HepG2 (cell line): ENCODE results near the gene PLA2G4D. TPM values are rescaled to one million over a fixed set of nuclear protein-coding genes. Genes with fewer than 3 reads are reported as not detected.

ENCODE experiments used
- ATAC-seq: fragments of 200-7000 bp; cut with Tn5 transposase; 3 replicates; pipeline ENCODE4 v1.9.1; 2020; ENCODE audit warnings: mild to moderate bottlenecking, moderate library complexity
- BruUV-seq: library from RNA; stranded (reverse); fragments of 400-500 nt; replicated peaks from 2 replicates; lab custom pipeline; 2021; lab: Mats Ljungman, UMichigan
- CTCF ChIA-PET: fragments of 300-600 bp; formaldehyde crosslinking; extraction: SDS; loops from one replicate; lab custom pipeline; 2021; ENCODE audit warnings: low total read pairs, inconsistent platforms, low intra/inter-chr PET ratio; lab: Yijun Ruan, JAX
- POLR2A ChIA-PET: fragments of 350-600 bp; sonication (Branson Sonifier 250); formaldehyde crosslinking; loops from one replicate; lab custom pipeline; 2020; ENCODE audit warnings: antibody characterized with exemption, inconsistent platforms; lab: Yijun Ruan, JAX
- DNase-seq: peaks from one replicate; pipeline ENCODE4 v3.0.0-alpha.2; 2015; ENCODE audit warnings: low spot score
- FAIRE-seq: peaks from 3 replicates; lab custom pipeline; 2011; peaks lifted over from hg19 to GRCh38; lab: Jason Lieb, UNC
- H2AFZ ChIP-seq: one replicate; pipeline ENCODE4 v1.6.1; 2011; ENCODE audit warnings: low read length, inconsistent platforms
- H3K27ac ChIP-seq: fragments of 300-600 bp; 3 replicates; pipeline ENCODE4 v1.8.0; 2011; ENCODE audit warnings: mixed run types, mild to moderate bottlenecking, mixed read lengths, low read length, inconsistent platforms; ENCODE audit not compliant: insufficient read depth; ENCODE audit errors: extremely low read length
- H3K27me3 ChIP-seq, 2 experiments: fragments of 200-600 bp in 1 of 2; 2 replicates in 1 of 2; 3 replicates in 1 of 2; pipeline versions ENCODE4 v1.6.0 to v1.8.0; 2011; ENCODE audit warnings: low read length in 2 of 2, mild to moderate bottlenecking in 2 of 2, moderate library complexity in 2 of 2, inconsistent platforms in 1 of 2; ENCODE audit not compliant: insufficient read depth in 2 of 2, control insufficient read depth in 1 of 2
- H3K36me3 ChIP-seq, 2 experiments: fragments of 200-600 bp in 1 of 2; replicated peaks in 1 of 2; 2 replicates in 1 of 2; 3 replicates in 1 of 2; pipeline versions ENCODE4 v1.5.1 to v1.8.0; 2011; ENCODE audit warnings: low read length in 2 of 2, inconsistent platforms in 1 of 2; ENCODE audit not compliant: insufficient read depth in 2 of 2, control insufficient read depth in 1 of 2
- H3K4me1 ChIP-seq: 2 replicates; pipeline ENCODE4 v1.5.1; 2012; ENCODE audit warnings: low read length, inconsistent platforms; ENCODE audit not compliant: insufficient read depth
- H3K4me2 ChIP-seq: 2 replicates; pipeline ENCODE4 v1.6.0; 2011; ENCODE audit warnings: low read depth, low read length, inconsistent platforms
- H3K4me3 ChIP-seq, 3 experiments: fragments of 200-600 bp in 1 of 3; sonication (generic), shearing (Covaris generic) in 1 of 3; replicated peaks in 1 of 3; 2 replicates each; pipeline ENCODE4 v1.5.1; 2011 to 2016; ENCODE audit warnings: low read length in 3 of 3, inconsistent platforms in 2 of 3, low read depth in 2 of 3, mild to moderate bottlenecking in 2 of 3, control low read depth in 1 of 3, mixed read lengths in 1 of 3; ENCODE audit not compliant: insufficient read depth in 1 of 3
- H3K79me2 ChIP-seq: one replicate; pipeline ENCODE4 v1.6.1; 2011; ENCODE audit warnings: low read length, inconsistent platforms; ENCODE audit not compliant: insufficient read depth
- H3K9ac ChIP-seq: 2 replicates; pipeline ENCODE4 v1.6.0; 2011; ENCODE audit warnings: mild to moderate bottlenecking, low read depth, low read length, inconsistent platforms; ENCODE audit not compliant: insufficient read depth
- H3K9me3 ChIP-seq: 2 replicates; pipeline ENCODE4 v1.5.1; 2012; ENCODE audit warnings: mild to moderate bottlenecking, low read length
- H4K20me1 ChIP-seq: 2 replicates; pipeline ENCODE4 v1.6.0; 2011; ENCODE audit warnings: inconsistent platforms, mild to moderate bottlenecking, low read length, moderate library complexity; ENCODE audit not compliant: insufficient read depth
- DMTF1 ChIP-seq: sonication (generic); formaldehyde crosslinking; IDR thresholded peaks from 2 replicates; pipeline ENCODE4 v1.4.0; 2020; ENCODE audit warnings: mild to moderate bottlenecking, missing genetic modification reagents
- ZBTB1 ChIP-seq: sonication (generic); formaldehyde crosslinking; IDR thresholded peaks from 2 replicates; pipeline ENCODE4 v1.4.0; 2020; ENCODE audit warnings: missing genetic modification reagents, borderline replicate concordance
- ZNF251 ChIP-seq: sonication (generic); formaldehyde crosslinking; IDR thresholded peaks from 2 replicates; pipeline ENCODE4 v1.9.0; 2021; ENCODE audit warnings: mild to moderate bottlenecking, missing genetic modification reagents
- WGBS: methylation state at CpG from one replicate; pipeline ENCODE4 v1.1.6; 2017; ENCODE audit warnings: low lambda C conversion rate; 5-methylcytosine and 5-hydroxymethylcytosine counted together
- in situ Hi-C: cut with HindIII; loops from 2 replicates; pipeline ENCODE4 v1.10.0; 2017; ENCODE audit warnings: low pct_unique_long_range_greater_than_20kb; ENCODE audit not compliant: extremely low pct_ligation_motif_present
- intact Hi-C: fragments of 100-400 bp; cut with micrococcal nuclease; formaldehyde crosslinking; loops from one replicate; pipeline ENCODE4 v1.10.0; 2022; ENCODE audit not compliant: unreplicated experiment
- polyA plus RNA-seq, 8 experiments: library from polyadenylated mRNA; depleted of rRNA in 3 of 8; stranded (reverse) in 7 of 8; unstranded in 1 of 8; fragments of >200 nt; fragmentation: Illumina TruSeq in 4 of 8; extraction: Trizol in 4 of 8; gene quantifications; 2 replicates each; pipeline versions ENCODE4 v1.2.1 to v1.2.3, GENCODE V29; 2011 to 2016; ENCODE audit warnings: low read depth in 4 of 8, missing spikeins in 1 of 8, mixed read lengths in 1 of 8; ENCODE audit not compliant: insufficient read depth in 1 of 8
- total RNA-seq, 5 experiments: library from RNA; depleted of rRNA; stranded (reverse); fragments of >200 nt; fragmentation: Illumina TruSeq; extraction: Trizol; gene quantifications; 2 replicates each; pipeline ENCODE4 v1.2.3, GENCODE V29; 2016; ENCODE audit warnings: low read depth in 1 of 5
- TF ChIP-seq, protein P1 (sequence below): sonication (generic); formaldehyde crosslinking; IDR thresholded peaks from 2 replicates; pipeline ENCODE4 v1.5.0; 2020; ENCODE audit warnings: mild to moderate bottlenecking, missing genetic modification reagents
- TF ChIP-seq, protein P2 (sequence below): sonication (generic); formaldehyde crosslinking; IDR thresholded peaks from 2 replicates; pipeline ENCODE4 v1.4.0; 2020; ENCODE audit warnings: mild to moderate bottlenecking, missing genetic modification reagents
- TF ChIP-seq, protein P3 (sequence below): sonication (generic); formaldehyde crosslinking; IDR thresholded peaks from 2 replicates; pipeline ENCODE4 v1.5.1; 2020; ENCODE audit warnings: mild to moderate bottlenecking, missing genetic modification reagents

The PLA2G4D gene
- total and polyA plus RNA-seq, 2 of the 13 experiments (the other 11 are each of a cell fraction or from before 2014, with no cell fraction given): 0.04 to 0.21 TPM

DNA sequence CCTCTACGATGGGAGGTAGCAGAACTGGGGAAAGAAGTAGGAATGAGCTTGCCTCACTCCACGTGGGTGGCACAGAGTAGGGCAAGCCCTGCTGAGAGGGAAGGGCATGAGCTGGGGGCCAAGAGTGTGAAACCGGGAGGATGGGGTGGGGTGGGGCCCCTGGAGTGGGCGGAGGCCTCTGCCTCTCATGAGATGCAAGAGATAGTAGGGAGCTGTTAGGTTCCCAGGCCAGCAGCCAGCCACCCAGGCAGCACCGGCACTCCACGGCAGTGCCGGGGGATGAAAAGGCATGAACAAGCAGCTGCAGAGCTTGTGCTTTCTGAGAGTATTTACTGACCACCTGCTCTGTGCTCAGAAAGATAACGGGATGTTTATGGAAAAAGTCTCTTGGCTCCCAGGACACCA lies 49.1 kb downstream of the PLA2G4D start:
- Histone ChIP-seq H3K79me2 (no peaks in the 10 kb centered on the region), H4K20me1 (no peaks in the 10 kb centered on the region), H3K27me3 (peaks cover 1 to 23% of the 10 kb centered on the region in 2 experiments; a peak in 4 of 5 replicates), H2AFZ (no peak overlapping the region), H3K27ac (no peak overlapping the region), H3K9me3 (no peaks in the 10 kb centered on the region), H3K4me3 (no peak overlapping the region), H3K36me3 (no peaks in the 10 kb centered on the region), H3K4me2 (no peak overlapping the region), H3K9ac (no peak overlapping the region), H3K4me1 (peaks cover 20% of the 10 kb centered on the region)
- WGBS: 31% methylated on average over 3 of the region's 8 CpGs
- ATAC-seq (no peak; the same call in 1 of the 3 replicates), DNase-seq (no peak), FAIRE-seq (no peak)
- intact Hi-C loops (no loop called here), in situ Hi-C loops (no loop called here)
- ChIA-PET POLR2A (no interaction called here), CTCF (no interaction called here)
- BruUV-seq: no TSS peak
- TF ChIP-seq ZBTB1 (CRISPR knock-in tag) (no peak), DMTF1 (no peak), ZNF251 (CRISPR knock-in tag) (no peak)
- TF ChIP-seq, protein P1, sequence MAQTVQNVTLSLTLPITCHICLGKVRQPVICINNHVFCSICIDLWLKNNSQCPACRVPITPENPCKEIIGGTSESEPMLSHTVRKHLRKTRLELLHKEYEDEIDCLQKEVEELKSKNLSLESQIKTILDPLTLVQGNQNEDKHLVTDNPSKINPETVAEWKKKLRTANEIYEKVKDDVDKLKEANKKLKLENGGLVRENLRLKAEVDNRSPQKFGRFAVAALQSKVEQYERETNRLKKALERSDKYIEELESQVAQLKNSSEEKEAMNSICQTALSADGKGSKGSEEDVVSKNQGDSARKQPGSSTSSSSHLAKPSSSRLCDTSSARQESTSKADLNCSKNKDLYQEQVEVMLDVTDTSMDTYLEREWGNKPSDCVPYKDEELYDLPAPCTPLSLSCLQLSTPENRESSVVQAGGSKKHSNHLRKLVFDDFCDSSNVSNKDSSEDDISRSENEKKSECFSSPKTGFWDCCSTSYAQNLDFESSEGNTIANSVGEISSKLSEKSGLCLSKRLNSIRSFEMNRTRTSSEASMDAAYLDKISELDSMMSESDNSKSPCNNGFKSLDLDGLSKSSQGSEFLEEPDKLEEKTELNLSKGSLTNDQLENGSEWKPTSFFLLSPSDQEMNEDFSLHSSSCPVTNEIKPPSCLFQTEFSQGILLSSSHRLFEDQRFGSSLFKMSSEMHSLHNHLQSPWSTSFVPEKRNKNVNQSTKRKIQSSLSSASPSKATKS: no peak
- TF ChIP-seq, protein P2, sequence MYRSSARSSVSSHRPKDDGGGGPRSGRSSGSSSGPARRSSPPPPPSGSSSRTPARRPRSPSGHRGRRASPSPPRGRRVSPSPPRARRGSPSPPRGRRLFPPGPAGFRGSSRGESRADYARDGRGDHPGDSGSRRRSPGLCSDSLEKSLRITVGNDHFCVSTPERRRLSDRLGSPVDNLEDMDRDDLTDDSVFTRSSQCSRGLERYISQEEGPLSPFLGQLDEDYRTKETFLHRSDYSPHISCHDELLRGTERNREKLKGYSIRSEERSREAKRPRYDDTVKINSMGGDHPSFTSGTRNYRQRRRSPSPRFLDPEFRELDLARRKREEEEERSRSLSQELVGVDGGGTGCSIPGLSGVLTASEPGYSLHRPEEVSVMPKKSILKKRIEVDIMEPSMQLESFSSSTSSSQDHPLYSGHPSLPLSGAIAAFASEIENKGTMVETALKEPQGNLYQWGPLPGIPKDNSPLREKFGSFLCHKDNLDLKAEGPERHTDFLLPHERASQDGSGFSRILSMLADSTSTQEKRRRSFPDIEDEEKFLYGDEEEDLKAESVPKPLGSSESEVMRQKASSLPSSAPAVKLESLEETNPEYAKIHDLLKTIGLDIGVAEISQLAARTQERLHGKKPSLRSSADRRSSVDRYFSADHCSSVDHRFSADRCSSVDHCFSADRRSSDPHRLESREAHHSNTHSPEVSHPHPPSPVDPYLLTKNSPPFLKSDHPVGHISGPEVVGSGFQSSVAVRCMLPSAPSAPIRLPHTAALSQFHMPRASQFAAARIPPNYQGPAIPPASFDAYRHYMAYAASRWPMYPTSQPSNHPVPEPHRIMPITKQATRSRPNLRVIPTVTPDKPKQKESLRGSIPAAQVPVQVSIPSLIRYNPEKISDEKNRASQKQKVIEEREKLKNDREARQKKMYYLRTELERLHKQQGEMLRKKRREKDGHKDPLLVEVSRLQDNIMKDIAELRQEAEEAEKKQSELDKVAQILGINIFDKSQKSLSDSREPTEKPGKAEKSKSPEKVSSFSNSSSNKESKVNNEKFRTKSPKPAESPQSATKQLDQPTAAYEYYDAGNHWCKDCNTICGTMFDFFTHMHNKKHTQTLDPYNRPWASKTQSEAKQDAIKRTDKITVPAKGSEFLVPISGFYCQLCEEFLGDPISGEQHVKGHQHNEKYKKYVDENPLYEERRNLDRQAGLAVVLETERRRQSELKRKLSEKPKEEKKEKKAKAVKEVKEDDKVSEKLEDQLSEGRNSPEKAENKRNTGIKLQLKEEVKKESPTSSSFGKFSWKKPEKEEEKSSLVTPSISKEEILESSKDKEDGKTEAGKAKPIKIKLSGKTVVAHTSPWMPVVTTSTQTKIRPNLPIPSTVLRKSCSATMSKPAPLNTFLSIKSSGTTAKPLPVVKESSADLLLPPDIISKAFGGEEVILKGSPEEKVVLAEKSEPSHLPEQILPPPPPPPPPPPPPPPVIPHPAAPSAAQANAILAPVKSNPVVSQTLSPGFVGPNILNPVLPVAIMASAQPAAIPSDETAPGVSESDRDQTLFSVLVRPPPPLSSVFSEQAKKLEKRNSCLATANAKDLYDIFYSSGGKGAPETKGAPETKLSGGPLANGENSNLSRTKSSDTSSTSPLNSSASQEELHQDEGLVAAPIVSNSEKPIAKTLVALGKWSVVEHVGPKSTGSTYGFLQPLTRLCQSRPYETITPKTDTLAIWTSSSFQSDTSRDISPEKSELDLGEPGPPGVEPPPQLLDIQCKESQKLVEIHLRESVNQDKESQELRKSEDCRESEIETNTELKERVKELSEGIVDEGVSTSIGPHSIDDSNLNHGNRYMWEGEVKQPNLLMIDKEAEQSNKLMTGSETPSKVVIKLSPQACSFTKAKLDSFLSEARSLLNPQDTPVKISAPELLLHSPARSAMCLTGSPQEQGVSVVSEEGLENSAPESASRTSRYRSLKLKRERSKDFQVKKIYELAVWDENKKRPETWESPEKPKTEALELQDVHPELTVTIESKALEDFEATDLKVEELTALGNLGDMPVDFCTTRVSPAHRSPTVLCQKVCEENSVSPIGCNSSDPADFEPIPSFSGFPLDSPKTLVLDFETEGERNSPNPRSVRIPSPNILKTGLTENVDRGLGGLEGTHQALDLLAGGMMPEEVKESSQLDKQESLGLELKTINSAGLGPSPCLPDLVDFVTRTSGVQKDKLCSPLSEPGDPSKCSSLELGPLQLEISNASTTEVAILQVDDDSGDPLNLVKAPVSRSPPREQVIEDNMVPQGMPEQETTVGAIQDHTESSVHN (CRISPR knock-in tag): no peak
- TF ChIP-seq, protein P3, sequence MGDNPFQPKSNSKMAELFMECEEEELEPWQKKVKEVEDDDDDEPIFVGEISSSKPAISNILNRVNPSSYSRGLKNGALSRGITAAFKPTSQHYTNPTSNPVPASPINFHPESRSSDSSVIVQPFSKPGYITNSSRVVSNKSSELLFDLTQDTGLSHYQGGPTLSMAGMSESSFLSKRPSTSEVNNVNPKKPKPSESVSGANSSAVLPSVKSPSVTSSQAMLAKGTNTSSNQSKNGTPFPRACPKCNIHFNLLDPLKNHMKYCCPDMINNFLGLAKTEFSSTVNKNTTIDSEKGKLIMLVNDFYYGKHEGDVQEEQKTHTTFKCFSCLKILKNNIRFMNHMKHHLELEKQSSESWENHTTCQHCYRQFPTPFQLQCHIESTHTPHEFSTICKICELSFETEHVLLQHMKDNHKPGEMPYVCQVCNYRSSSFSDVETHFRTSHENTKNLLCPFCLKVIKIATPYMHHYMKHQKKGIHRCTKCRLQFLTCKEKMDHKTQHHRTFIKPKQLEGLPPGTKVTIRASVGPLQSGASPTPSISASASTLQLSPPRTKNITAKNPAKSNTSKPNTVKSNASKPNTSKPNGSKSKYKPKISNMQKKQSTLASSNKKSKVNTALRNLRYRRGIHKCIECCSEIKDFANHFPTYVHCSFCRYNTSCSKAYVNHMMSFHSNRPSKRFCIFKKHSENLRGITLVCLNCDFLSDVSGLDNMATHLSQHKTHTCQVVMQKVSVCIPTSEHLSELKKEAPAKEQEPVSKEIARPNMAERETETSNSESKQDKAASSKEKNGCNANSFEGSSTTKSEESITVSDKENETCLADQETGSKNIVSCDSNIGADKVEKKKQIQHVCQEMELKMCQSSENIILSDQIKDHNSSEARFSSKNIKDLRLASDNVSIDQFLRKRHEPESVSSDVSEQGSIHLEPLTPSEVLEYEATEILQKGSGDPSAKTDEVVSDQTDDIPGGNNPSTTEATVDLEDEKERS (CRISPR knock-in tag): no peak
